HEK293 (cell line): Measurements from ENCODE around the gene ELAVL1.
A peak's percentile ranks its signal among the peaks of the same experiment; 100 is the strongest.

ENCODE experiments used
- BCL11A ChIP-seq: fragments of 450-650 bp; formaldehyde crosslinking; IDR thresholded peaks from 2 replicates; pipeline ENCODE4 v1.5.1; 2016; ENCODE audit warnings: low read depth, missing biosample characterization, missing genetic modification characterization
- GFI1B ChIP-seq: fragments of 450-650 bp; formaldehyde crosslinking; IDR thresholded peaks from 2 replicates; pipeline ENCODE4 v1.5.1; 2016; ENCODE audit warnings: missing biosample characterization, missing genetic modification characterization
- KLF8 ChIP-seq: fragments of 450-650 bp; formaldehyde crosslinking; IDR thresholded peaks from 2 replicates; pipeline ENCODE4 v1.5.1; 2016; ENCODE audit warnings: missing biosample characterization, missing genetic modification characterization
- RBAK ChIP-seq: fragments of 450-650 bp; formaldehyde crosslinking; IDR thresholded peaks from 2 replicates; pipeline ENCODE4 v1.5.1; 2016; ENCODE audit warnings: missing biosample characterization, missing genetic modification characterization
- SALL2 ChIP-seq: fragments of 450-650 bp; formaldehyde crosslinking; IDR thresholded peaks from 2 replicates; pipeline ENCODE4 v1.5.0; 2017; ENCODE audit warnings: missing biosample characterization, mild to moderate bottlenecking, missing genetic modification characterization, borderline replicate concordance
- SP2 ChIP-seq: fragments of 450-650 bp; formaldehyde crosslinking; IDR thresholded peaks from 2 replicates; pipeline ENCODE4 v1.5.1; 2016; ENCODE audit warnings: missing biosample characterization, missing genetic modification characterization
- ZBTB17 ChIP-seq: fragments of 450-650 bp; formaldehyde crosslinking; IDR thresholded peaks from 2 replicates; pipeline ENCODE4 v1.5.1; 2016; ENCODE audit warnings: missing biosample characterization, missing genetic modification characterization
- ZFP69B ChIP-seq: fragments of 450-650 bp; formaldehyde crosslinking; IDR thresholded peaks from 2 replicates; pipeline ENCODE4 v1.5.1; 2016; ENCODE audit warnings: missing biosample characterization, missing genetic modification characterization
- ZNF112 ChIP-seq: fragments of 450-650 bp; formaldehyde crosslinking; IDR thresholded peaks from 2 replicates; pipeline ENCODE4 v1.5.0; 2017; ENCODE audit warnings: missing biosample characterization, missing genetic modification characterization
- ZNF121 ChIP-seq: fragments of 450-650 bp; formaldehyde crosslinking; IDR thresholded peaks from 2 replicates; pipeline ENCODE4 v1.5.1; 2016; ENCODE audit warnings: missing biosample characterization, missing genetic modification characterization
- ZNF157 ChIP-seq: fragments of 450-650 bp; formaldehyde crosslinking; IDR thresholded peaks from 2 replicates; pipeline ENCODE4 v1.5.1; 2016; ENCODE audit warnings: missing biosample characterization, missing genetic modification characterization
- ZNF19 ChIP-seq: fragments of 450-650 bp; formaldehyde crosslinking; IDR thresholded peaks from 2 replicates; pipeline ENCODE4; 2016; ENCODE audit warnings: missing biosample characterization, missing genetic modification characterization, low read depth
- ZNF202 ChIP-seq: fragments of 450-650 bp; formaldehyde crosslinking; IDR thresholded peaks from 2 replicates; pipeline ENCODE4 v1.5.1; 2016; ENCODE audit warnings: missing biosample characterization, missing genetic modification characterization, borderline replicate concordance
- ZNF274 ChIP-seq, 2 experiments: fragments of 200-500 bp in 1 of 2; fragments of 450-650 bp in 1 of 2; sonication (Bioruptor generic) in 1 of 2; formaldehyde crosslinking in 1 of 2; IDR thresholded peaks; 2 replicates each; pipeline versions ENCODE4 v1.5.1 to v1.6.1; 2014 to 2016; ENCODE audit warnings: borderline replicate concordance in 1 of 2, inconsistent platforms in 1 of 2, low read length in 1 of 2, missing biosample characterization in 1 of 2, missing genetic modification characterization in 1 of 2
- ZNF341 ChIP-seq: fragments of 450-650 bp; formaldehyde crosslinking; IDR thresholded peaks from 2 replicates; pipeline ENCODE4; 2016; ENCODE audit warnings: low read depth, missing biosample characterization, missing genetic modification characterization
- ZNF37A ChIP-seq: fragments of 450-650 bp; IDR thresholded peaks from 2 replicates; pipeline ENCODE4 v1.5.1; 2018; ENCODE audit warnings: missing biosample characterization, missing genetic modification characterization
- ZNF391 ChIP-seq: fragments of 450-650 bp; formaldehyde crosslinking; IDR thresholded peaks from 2 replicates; pipeline ENCODE4 v1.5.1; 2016; ENCODE audit warnings: low read depth, missing biosample characterization, missing genetic modification characterization, borderline replicate concordance
- ZNF404 ChIP-seq: fragments of 450-650 bp; formaldehyde crosslinking; IDR thresholded peaks from 2 replicates; pipeline ENCODE4 v1.5.1; 2017; ENCODE audit warnings: missing biosample characterization, missing genetic modification characterization
- ZNF560 ChIP-seq: fragments of 450-650 bp; formaldehyde crosslinking; IDR thresholded peaks from 2 replicates; pipeline ENCODE4 v1.5.1; 2017; ENCODE audit warnings: missing biosample characterization, missing genetic modification characterization, borderline replicate concordance
- ZNF660 ChIP-seq: fragments of 450-650 bp; IDR thresholded peaks from 2 replicates; pipeline ENCODE4 v1.5.1; 2018; ENCODE audit warnings: missing biosample characterization, mild to moderate bottlenecking, missing genetic modification characterization
- ZNF707 ChIP-seq: fragments of 450-650 bp; formaldehyde crosslinking; IDR thresholded peaks from 2 replicates; pipeline ENCODE4 v1.5.1; 2016; ENCODE audit warnings: missing biosample characterization, missing genetic modification characterization
- ZNF747 ChIP-seq: fragments of 450-650 bp; formaldehyde crosslinking; IDR thresholded peaks from 2 replicates; pipeline ENCODE4 v1.5.1; 2016; ENCODE audit warnings: missing biosample characterization, missing genetic modification characterization
- ZNF785 ChIP-seq: fragments of 450-650 bp; formaldehyde crosslinking; IDR thresholded peaks from 2 replicates; pipeline ENCODE4 v1.5.1; 2016; ENCODE audit warnings: missing biosample characterization, missing genetic modification characterization
- TF ChIP-seq, protein P1 (sequence below): IDR thresholded peaks from 2 replicates; pipeline ENCODE4 v1.6.1; 2011; ENCODE audit warnings: mild to moderate bottlenecking, low read depth, low read length, borderline replicate concordance
- TF ChIP-seq, protein P2 (sequence below): fragments of 450-650 bp; formaldehyde crosslinking; IDR thresholded peaks from 2 replicates; pipeline ENCODE4 v1.5.1; 2016; ENCODE audit warnings: missing biosample characterization, missing genetic modification characterization
- TF ChIP-seq, protein P3 (sequence below): fragments of 450-650 bp; formaldehyde crosslinking; IDR thresholded peaks from 2 replicates; pipeline ENCODE4 v1.5.1; 2017; ENCODE audit warnings: missing biosample characterization, missing genetic modification characterization
- TF ChIP-seq, protein P4 (sequence below): fragments of 450-650 bp; formaldehyde crosslinking; IDR thresholded peaks from 2 replicates; pipeline ENCODE4 v1.5.1; 2016; ENCODE audit warnings: missing biosample characterization, missing genetic modification characterization
- TF ChIP-seq, protein P5 (sequence below): fragments of 450-650 bp; formaldehyde crosslinking; IDR thresholded peaks from 2 replicates; pipeline ENCODE4 v1.5.1; 2016; ENCODE audit warnings: missing biosample characterization, missing genetic modification characterization

ELAVL1 gene

DNA sequence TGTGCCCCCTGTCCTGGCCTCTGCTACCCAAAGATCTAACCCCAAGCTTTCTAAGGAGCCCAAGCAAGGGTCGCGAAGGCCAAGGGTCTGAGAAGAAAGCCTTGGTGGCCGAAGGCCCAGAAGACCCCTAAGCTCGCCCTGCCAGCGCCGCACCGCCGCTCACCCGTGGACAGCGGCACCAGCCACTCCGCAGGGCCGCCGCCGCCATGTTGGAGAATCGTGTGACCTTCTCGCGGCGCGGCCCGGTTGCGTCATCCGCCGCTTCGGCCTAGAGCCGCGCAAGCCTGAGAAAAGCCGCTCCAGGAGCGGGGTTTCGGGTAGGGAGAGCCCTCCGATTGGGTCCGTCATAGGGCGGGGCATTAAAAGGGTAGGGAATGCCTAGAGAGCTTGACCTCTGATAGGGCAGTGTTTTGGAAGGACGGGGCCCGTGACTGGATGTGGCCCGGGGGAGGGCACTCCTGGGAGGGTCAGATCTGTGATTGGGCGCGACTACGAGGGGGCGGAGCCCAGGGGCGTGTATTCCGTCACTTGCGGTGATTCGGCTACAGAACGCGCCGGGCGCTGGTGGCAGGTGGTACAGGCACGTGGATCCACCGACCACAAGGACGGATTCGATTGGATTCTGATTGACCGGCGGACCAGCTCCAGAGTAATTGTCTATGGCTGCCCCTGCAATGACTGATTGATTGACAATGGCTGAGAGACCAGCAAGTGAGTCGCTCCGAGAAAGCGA is 61.8 kb downstream of the ELAVL1 start, which contains the start of gene TIMM44 (continued):
- TF ChIP-seq ZNF747 (no peak), ZFP69B (no peak), ZNF560 (tag by site-specific recombination) (no peak), BCL11A (tag by site-specific recombination) (0 out of 2 replicates have a peak, but pooled peaks have one; percentile 51), ZNF341 (tag by site-specific recombination) (0 out of 2 replicates have a peak, but pooled peaks have one; percentile 47), ZNF19 (tag by site-specific recombination) (no peak), ZNF785 (tag by site-specific recombination) (no peak), ZNF660 (tag by site-specific recombination) (peak; percentile 55), RBAK (tag by site-specific recombination) (no peak), ZNF707 (tag by site-specific recombination) (no peak), GFI1B (tag by site-specific recombination) (no peak), SP2 (tag by site-specific recombination) (peak; percentile 100), ZNF37A (tag by site-specific recombination) (no peak), ZNF391 (tag by site-specific recombination) (peak; percentile 59; the same call in 1 of the 2 replicates), ZNF404 (tag by site-specific recombination) (no peak), ZBTB17 (tag by site-specific recombination) (peak; percentile 81), ZNF157 (tag by site-specific recombination) (no peak), ZNF112 (tag by site-specific recombination) (no peak), KLF8 (tag by site-specific recombination) (peak; percentile 61; the same call in 1 of the 2 replicates), ZNF121 (tag by site-specific recombination) (no peak), SALL2 (tag by site-specific recombination) (no peak), ZNF274 (IDR thresholded peaks at IDR 0.05; ENCODE audit: low read length) (no peak), ZNF274 (tag by site-specific recombination; IDR thresholded peaks at IDR 0.05; ENCODE audit: borderline replicate concordance) (no peak), ZNF202 (tag by site-specific recombination) (no peak)
- TF ChIP-seq, protein P1, sequence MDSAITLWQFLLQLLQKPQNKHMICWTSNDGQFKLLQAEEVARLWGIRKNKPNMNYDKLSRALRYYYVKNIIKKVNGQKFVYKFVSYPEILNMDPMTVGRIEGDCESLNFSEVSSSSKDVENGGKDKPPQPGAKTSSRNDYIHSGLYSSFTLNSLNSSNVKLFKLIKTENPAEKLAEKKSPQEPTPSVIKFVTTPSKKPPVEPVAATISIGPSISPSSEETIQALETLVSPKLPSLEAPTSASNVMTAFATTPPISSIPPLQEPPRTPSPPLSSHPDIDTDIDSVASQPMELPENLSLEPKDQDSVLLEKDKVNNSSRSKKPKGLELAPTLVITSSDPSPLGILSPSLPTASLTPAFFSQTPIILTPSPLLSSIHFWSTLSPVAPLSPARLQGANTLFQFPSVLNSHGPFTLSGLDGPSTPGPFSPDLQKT = no peak
- TF ChIP-seq, protein P2, sequence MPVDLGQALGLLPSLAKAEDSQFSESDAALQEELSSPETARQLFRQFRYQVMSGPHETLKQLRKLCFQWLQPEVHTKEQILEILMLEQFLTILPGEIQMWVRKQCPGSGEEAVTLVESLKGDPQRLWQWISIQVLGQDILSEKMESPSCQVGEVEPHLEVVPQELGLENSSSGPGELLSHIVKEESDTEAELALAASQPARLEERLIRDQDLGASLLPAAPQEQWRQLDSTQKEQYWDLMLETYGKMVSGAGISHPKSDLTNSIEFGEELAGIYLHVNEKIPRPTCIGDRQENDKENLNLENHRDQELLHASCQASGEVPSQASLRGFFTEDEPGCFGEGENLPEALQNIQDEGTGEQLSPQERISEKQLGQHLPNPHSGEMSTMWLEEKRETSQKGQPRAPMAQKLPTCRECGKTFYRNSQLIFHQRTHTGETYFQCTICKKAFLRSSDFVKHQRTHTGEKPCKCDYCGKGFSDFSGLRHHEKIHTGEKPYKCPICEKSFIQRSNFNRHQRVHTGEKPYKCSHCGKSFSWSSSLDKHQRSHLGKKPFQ = no peak
- TF ChIP-seq, protein P3, sequence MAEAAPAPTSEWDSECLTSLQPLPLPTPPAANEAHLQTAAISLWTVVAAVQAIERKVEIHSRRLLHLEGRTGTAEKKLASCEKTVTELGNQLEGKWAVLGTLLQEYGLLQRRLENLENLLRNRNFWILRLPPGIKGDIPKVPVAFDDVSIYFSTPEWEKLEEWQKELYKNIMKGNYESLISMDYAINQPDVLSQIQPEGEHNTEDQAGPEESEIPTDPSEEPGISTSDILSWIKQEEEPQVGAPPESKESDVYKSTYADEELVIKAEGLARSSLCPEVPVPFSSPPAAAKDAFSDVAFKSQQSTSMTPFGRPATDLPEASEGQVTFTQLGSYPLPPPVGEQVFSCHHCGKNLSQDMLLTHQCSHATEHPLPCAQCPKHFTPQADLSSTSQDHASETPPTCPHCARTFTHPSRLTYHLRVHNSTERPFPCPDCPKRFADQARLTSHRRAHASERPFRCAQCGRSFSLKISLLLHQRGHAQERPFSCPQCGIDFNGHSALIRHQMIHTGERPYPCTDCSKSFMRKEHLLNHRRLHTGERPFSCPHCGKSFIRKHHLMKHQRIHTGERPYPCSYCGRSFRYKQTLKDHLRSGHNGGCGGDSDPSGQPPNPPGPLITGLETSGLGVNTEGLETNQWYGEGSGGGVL (tag by site-specific recombination) = no peak
- TF ChIP-seq, protein P4, sequence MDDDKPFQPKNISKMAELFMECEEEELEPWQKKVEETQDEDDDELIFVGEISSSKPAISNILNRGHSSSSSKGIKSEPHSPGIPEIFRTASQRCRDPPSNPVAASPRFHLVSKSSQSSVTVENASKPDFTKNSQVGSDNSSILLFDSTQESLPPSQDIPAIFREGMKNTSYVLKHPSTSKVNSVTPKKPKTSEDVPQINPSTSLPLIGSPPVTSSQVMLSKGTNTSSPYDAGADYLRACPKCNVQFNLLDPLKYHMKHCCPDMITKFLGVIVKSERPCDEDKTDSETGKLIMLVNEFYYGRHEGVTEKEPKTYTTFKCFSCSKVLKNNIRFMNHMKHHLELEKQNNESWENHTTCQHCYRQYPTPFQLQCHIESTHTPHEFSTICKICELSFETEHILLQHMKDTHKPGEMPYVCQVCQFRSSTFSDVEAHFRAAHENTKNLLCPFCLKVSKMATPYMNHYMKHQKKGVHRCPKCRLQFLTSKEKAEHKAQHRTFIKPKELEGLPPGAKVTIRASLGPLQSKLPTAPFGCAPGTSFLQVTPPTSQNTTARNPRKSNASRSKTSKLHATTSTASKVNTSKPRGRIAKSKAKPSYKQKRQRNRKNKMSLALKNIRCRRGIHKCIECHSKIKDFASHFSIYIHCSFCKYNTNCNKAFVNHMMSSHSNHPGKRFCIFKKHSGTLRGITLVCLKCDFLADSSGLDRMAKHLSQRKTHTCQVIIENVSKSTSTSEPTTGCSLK = no peak
- TF ChIP-seq, protein P5, sequence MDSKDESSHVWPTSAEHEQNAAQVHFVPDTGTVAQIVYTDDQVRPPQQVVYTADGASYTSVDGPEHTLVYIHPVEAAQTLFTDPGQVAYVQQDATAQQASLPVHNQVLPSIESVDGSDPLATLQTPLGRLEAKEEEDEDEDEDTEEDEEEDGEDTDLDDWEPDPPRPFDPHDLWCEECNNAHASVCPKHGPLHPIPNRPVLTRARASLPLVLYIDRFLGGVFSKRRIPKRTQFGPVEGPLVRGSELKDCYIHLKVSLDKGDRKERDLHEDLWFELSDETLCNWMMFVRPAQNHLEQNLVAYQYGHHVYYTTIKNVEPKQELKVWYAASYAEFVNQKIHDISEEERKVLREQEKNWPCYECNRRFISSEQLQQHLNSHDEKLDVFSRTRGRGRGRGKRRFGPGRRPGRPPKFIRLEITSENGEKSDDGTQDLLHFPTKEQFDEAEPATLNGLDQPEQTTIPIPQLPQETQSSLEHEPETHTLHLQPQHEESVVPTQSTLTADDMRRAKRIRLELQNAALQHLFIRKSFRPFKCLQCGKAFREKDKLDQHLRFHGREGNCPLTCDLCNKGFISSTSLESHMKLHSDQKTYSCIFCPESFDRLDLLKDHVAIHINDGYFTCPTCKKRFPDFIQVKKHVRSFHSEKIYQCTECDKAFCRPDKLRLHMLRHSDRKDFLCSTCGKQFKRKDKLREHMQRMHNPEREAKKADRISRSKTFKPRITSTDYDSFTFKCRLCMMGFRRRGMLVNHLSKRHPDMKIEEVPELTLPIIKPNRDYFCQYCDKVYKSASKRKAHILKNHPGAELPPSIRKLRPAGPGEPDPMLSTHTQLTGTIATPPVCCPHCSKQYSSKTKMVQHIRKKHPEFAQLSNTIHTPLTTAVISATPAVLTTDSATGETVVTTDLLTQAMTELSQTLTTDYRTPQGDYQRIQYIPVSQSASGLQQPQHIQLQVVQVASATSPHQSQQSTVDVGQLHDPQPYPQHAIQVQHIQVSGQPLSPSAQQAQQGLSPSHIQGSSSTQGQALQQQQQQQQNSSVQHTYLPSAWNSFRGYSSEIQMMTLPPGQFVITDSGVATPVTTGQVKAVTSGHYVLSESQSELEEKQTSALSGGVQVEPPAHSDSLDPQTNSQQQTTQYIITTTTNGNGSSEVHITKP (tag by site-specific recombination) = peak; percentile 63
